Hypothalamus (tissue), 51 donors: Measurements from ENCODE around the gene GLOD4.
A peak's percentile ranks its signal among the peaks of the same experiment; 100 is the strongest.
"Not testable (repeated sequence)": the region's sequence is repeated elsewhere in the genome, so short reads cannot be mapped to it uniquely, and the experiment has no call there.

ENCODE experiments used
- DNase-seq, 51 donors: peaks; one replicate each; lab custom pipeline; 2025; lab: John Stamatoyannopoulos, UW

GLOD4 gene

GRCh38 chr17:802901-803881 lies 21.1 kb upstream of the GLOD4 start:
- peak in 1 of 51 donors; percentile 42 for DNase-seq

GRCh38 chr17:802481-802880 lies 20.4 kb upstream of the GLOD4 start:
- DNase-seq = no peak

GRCh38 chr17:801660-802059 lies 19.6 kb upstream of the GLOD4 start:
- DNase-seq = no peak

- DNase-seq = no peak
Measured at GRCh38 chr17:800446-801242, 18.6 kb upstream of the GLOD4 start.

- no peak for DNase-seq
Measured at GRCh38 chr17:799261-799660, 17.2 kb upstream of the GLOD4 start.

- DNase-seq = peak in 1 of 51 donors; percentile 23
Measured at GRCh38 chr17:798246-798645, 16.2 kb upstream of the GLOD4 start.

GRCh38 chr17:797236-797840 lies 15.3 kb upstream of the GLOD4 start:
- DNase-seq = no peak

GRCh38 chr17:796609-797008 lies 14.5 kb upstream of the GLOD4 start:
- no peak for DNase-seq

- DNase-seq = no peak
Measured at GRCh38 chr17:795721-796120, 13.6 kb upstream of the GLOD4 start.

GRCh38 chr17:795276-795675 lies 13.2 kb upstream of the GLOD4 start:
- no peak for DNase-seq

- DNase-seq = peak in 50 of 51 donors; percentile 3 to 89 (median 68)
Measured at GRCh38 chr17:794876-795275, 12.8 kb upstream of the GLOD4 start.

- DNase-seq = no peak
Measured at GRCh38 chr17:792277-792676, 10.2 kb upstream of the GLOD4 start.

- DNase-seq = no peak
Measured at GRCh38 chr17:791829-792228, 9.7 kb upstream of the GLOD4 start.

- peak in 5 of 51 donors; percentile 4 to 46 (median 32) for DNase-seq
Measured at GRCh38 chr17:790874-791247, 8.8 kb upstream of the GLOD4 start.

GRCh38 chr17:789931-790873 lies 8.1 kb upstream of the GLOD4 start:
- peak in 9 of 51 donors; percentile 8 to 63 (median 11) for DNase-seq

- DNase-seq = no peak
Measured at GRCh38 chr17:789160-789840, 7.2 kb upstream of the GLOD4 start.

- DNase-seq = no peak
Measured at GRCh38 chr17:788551-788950, 6.5 kb upstream of the GLOD4 start.

GRCh38 chr17:787641-788221 lies 5.7 kb upstream of the GLOD4 start:
- no peak for DNase-seq

GRCh38 chr17:785901-786300 lies 3.8 kb upstream of the GLOD4 start:
- not testable (repeated sequence) for DNase-seq
